Kidney tubule cell (primary cell): ENCODE measurements around the gene NUAK1.
"Not testable (repeated sequence)": the region's sequence is repeated elsewhere in the genome, so short reads cannot be mapped to it uniquely, and the experiment has no call there.

Source experiments
- DNase-seq: peaks from one replicate; pipeline ENCODE4 v3.0.0-alpha.2; 2018; ENCODE audit warnings: low spot score

NUAK1 gene

DNA sequence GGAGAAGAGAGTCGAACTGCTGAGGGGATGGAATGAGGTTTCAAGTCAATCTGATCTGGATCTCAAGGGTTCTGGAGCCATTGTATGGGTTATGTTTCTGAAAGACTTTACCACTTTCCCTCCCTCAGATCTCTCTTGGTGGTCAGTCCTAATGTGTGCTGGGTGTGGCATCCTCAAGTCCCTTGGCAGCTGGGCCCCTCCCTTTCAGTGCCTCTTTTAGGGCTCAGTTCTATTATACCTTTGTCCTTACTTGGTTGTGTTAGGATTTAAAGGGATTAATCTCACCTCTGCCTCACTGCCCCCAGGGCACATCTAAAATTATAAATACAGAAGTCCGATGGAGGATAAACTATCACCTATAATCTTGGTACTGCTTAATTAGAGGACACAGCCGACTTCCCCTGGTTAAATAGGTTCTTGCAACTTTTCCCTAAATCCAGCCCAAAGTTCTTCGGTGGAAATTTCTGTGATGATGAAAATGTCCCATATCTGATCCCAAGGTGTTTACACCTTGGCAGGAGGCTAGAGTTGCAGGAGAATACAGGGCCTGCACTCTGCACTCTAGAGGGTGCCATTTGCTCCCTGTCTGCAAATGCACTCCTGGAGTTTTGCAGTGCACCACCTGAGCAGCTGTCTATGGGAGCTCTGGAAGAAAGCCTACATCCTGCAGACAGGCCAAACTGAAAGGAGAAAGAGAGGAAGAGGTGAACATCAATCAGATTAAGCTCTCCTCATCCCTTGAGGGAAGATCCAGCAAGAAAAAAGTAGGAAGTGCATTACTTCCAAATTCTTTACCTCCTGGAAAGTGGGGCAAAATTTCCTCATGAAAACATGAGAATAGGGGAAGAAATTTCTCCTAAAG lies 106.8 kb downstream of the NUAK1 start:
- peak; percentile 12 for DNase-seq

GRCh38 chr12:106030210-106031071 lies 108.3 kb downstream of the NUAK1 start:
- peak; percentile 87 for DNase-seq

DNA sequence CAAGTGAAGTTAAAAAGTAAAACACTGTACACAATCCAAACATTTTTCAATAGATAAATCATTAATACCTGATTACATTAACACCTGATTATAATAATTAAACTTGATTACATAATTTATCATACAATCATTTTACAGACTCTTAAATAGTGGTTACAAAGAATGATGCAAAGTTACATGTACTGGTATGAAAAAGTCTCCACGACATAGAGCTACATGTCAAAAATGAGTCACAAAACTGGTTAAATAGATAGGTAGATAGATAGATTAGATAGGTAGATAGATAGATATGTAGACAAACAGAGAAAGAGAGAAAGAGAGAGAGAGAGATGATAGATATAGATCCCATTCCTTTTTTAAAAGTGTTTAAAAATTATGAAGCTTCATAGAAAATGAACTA lies 109.2 kb downstream of the NUAK1 start:
- DNase-seq = no peak

- DNase-seq = no peak
Observed at GRCh38 chr12:106027911-106028310, 110.8 kb downstream of the NUAK1 start.

DNA sequence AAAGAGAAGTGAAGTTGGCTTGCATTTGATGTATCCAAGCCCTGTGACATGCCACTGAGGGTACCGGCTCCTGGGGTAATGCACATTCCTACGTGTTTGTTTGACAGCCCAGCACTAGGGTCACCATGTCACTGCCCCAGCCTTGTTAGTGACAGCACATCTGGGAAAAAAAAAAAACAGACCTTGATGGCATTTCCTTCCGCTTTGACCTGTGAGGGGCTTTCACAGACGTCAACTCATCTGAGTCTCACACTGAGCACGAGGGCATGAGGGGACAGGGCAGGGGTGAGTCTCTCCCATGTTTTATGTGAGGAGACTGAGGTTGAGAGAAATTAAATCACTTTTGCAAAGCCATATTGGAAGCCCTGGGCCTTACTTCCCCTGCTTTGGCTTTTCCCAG lies 111.5 kb downstream of the NUAK1 start:
- DNase-seq = no peak

DNA sequence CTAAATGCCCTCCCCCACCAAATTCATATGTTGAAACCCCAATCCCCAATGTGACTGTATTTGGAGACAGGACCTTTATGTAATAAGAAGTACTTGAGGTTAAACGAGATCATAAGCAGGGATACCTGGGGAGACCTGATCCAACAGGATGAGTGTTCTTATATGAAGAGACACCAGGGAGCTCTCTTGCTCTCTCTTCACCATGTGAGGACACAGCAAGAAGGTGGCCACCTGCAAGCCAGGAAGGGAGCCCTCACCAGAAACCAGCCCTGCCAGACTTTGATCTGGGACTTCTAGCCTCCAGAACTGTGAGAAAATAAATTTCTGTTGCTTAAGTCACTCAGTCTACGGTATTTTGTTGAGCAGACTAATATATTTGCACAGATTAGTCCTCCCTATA lies 113.6 kb downstream of the NUAK1 start:
- no peak for DNase-seq

DNA sequence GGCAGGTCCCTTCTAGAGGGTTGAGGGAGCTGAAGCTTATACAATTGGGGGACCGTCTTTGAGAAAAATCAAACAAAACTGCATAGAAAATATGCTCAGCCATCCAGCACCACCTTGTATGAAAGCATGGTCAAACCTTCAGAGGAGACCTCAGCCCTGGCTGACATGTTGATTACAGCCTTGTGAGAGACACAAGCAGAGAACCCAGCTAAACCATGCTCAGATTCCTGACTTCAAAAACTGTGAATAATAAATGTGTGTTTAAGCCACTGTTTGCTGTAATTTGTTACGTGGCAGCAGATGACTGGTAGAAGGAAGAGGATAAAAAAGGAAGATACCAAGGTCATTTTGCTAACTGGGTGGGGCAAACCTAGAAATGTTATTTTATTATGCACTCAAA lies 115.7 kb downstream of the NUAK1 start:
- peak; percentile 54 for DNase-seq

- peak; percentile 92 for DNase-seq
Observed at GRCh38 chr12:106022568-106023012, 116.2 kb downstream of the NUAK1 start.

DNA sequence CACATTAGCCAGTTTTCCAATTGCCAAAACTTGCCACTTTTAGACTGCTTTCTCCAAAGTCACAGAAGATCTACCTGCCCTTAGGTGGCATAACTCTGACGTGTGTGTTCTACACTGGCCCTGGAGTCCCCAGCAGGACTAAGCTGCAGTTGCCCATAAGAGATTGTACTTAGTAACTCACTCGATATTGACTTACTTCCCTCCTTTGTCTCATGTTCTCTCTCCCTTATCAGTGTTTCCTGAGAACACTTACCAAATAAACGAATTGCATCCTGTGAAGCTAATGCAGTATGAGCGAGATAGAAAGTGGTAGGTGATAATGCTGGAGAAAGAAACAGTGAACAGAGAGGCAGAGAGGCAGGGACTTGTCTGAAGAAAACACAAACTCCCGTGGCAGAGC lies 117.2 kb downstream of the NUAK1 start:
- DNase-seq = no peak

- DNase-seq = no peak
Observed at GRCh38 chr12:106020736-106021135, 118.0 kb downstream of the NUAK1 start.

DNA sequence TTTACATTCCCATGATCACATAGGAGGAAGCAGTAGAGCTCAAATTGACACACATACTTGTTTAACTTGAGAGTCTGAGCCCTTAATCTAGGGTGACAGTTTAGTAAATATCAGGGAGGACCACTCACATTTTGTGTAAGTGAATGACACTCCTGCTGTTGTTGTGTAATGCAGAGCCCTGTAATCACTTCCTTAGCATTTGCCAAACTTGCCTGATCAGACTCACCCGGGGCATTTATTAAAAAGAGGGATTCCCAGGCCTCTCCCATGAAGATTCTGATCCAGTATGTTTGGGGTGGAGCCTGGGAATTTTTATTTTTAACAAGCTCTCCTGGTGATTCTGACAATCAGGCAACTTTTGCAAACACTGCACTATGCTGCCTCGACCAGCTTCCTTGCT lies 119.6 kb downstream of the NUAK1 start:
- no peak for DNase-seq

DNA sequence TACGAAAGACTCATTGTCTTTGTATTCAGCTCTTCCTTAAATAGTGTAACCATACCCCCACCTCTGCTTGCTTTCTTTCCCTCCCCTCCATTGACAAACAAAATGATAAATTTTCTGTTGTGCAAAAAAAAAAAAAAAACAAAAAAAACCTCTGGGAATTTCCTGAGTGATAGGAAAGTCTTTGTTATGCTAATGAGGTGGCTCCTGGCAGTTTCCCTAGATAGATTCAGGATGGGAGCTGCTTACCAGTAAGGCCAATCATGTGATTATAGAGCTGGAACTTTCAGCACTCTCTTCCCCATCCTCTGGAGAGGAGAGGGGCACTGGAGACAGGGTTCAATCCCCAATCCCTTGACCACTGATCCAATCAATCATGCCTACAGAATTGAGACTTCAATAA lies 120.5 kb downstream of the NUAK1 start:
- DNase-seq = no peak

GRCh38 chr12:106016601-106017278 lies 122.0 kb downstream of the NUAK1 start:
- not testable (repeated sequence) for DNase-seq

DNA sequence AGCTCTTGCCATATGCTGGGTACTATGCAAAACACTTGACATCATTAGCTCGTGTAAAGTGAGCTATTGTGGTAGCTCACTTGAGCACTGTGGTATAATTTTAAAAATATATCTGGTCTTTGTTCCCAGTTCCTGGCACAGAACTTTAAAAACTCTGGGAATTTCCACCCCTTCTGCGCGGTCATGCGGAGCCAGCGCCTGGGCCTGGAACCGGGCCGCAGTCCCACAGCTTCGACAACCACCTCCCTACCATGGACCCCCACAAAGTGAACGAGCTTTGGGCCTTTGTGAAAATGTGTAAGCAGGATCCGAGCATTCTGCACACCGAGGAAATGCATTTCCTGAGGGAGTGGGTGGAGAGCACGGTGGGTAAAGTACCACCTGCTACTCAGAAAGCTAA lies 123.1 kb downstream of the NUAK1 start:
- no peak for DNase-seq

DNA sequence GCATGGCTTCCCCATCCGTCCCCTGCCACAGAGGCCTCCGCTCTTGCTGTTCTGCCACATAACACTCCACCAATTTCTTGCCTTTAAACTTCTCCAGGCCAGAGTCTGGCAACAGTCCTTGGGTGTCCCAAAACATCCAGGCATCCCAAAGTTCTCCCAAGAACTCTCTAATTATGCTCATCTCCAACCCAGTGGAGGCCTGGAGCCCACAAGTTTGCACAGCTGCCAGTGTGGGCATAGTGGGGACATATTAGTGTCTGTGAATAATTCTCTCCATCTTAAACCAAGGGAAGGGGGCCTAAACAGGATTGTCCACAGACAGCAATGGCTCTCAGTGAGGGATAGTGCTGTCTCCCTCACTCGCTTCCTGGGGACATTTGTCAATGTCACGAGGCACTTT lies 124.8 kb downstream of the NUAK1 start:
- no peak for DNase-seq
